ENCODE measurements around the gene ADGRF3. TPM values are rescaled to one million over a fixed set of nuclear protein-coding genes. Genes with fewer than 3 reads are reported as not detected.
A peak's percentile ranks its signal among the peaks of the same experiment; 100 is the strongest.

Gene ADGRF3
- polyA plus RNA-seq, 2 donors: 0.11 to 0.12 TPM

GRCh38 chr2:26295511-26295910 lies 51.1 kb downstream of the ADGRF3 start:
- WGBS, 2 donors: 74 to 88% methylated on average over 1 of the region's 1 CpG

GRCh38 chr2:26292646-26293045 lies 53.9 kb downstream of the ADGRF3 start:
- no peak overlapping the region for H3K27ac ChIP-seq (ENCODE audit: low read depth in 2 of 2, low read length in 1 of 2)
- no peaks in the 10 kb centered on the region for H3K4me1 ChIP-seq (ENCODE audit: control insufficient read depth in 2 of 2, insufficient read depth in 2 of 2, low read length in 1 of 2)
- H3K4me3 ChIP-seq (ENCODE audit: low read depth in 1 of 2, low read length in 2 of 2): no peak overlapping the region
- no peaks in the 10 kb centered on the region for H3K9me3 ChIP-seq (ENCODE audit: control insufficient read depth in 2 of 2, insufficient read depth in 1 of 2, low read depth in 1 of 2, low read length in 1 of 2)
- peaks cover 2% of the 10 kb centered on the region in 2 donors for H3K36me3 ChIP-seq (ENCODE audit: control insufficient read depth in 2 of 2, insufficient read depth in 2 of 2, low read length in 1 of 2)
- WGBS, 2 donors: 35 to 59% methylated on average over 6 of the region's 6 CpGs
- no peaks in the 10 kb centered on the region for H3K27me3 ChIP-seq (ENCODE audit: control insufficient read depth in 1 of 2, insufficient read depth in 2 of 2, low read length in 2 of 2)

More at GRCh38 chr2:26295511-26295910, 51.1 kb downstream of the ADGRF3 start:
- Histone ChIP-seq H3K4me1 (ENCODE audit: control insufficient read depth in 2 of 2, insufficient read depth in 2 of 2, low read length in 1 of 2) (peaks cover 0 to 7% of the 10 kb centered on the region in 2 donors), H3K27ac (ENCODE audit: low read depth in 2 of 2, low read length in 1 of 2) (no peak overlapping the region), H3K27me3 (ENCODE audit: control insufficient read depth in 1 of 2, insufficient read depth in 2 of 2, low read length in 2 of 2) (no peaks in the 10 kb centered on the region), H3K4me3 (ENCODE audit: low read depth in 1 of 2, low read length in 2 of 2) (no peak overlapping the region), H3K9me3 (ENCODE audit: control insufficient read depth in 2 of 2, insufficient read depth in 1 of 2, low read depth in 1 of 2, low read length in 1 of 2) (no peaks in the 10 kb centered on the region), H3K36me3 (ENCODE audit: control insufficient read depth in 2 of 2, insufficient read depth in 2 of 2, low read length in 1 of 2) (no peaks in the 10 kb centered on the region)

- H3K4me1 ChIP-seq (ENCODE audit: control insufficient read depth in 2 of 2, insufficient read depth in 2 of 2, low read length in 1 of 2): no peaks in the 10 kb centered on the region
- H3K27ac ChIP-seq (ENCODE audit: low read depth in 2 of 2, low read length in 1 of 2): no peak overlapping the region
- H3K36me3 ChIP-seq (ENCODE audit: control insufficient read depth in 2 of 2, insufficient read depth in 2 of 2, low read length in 1 of 2): peaks cover 5% of the 10 kb centered on the region in 2 donors
- no peaks in the 10 kb centered on the region for H3K27me3 ChIP-seq (ENCODE audit: control insufficient read depth in 1 of 2, insufficient read depth in 2 of 2, low read length in 2 of 2)
- WGBS, 2 donors: 55 to 80% methylated on average over 1 of the region's 1 CpG
- H3K4me3 ChIP-seq (ENCODE audit: low read depth in 1 of 2, low read length in 2 of 2): no peak overlapping the region
- H3K9me3 ChIP-seq (ENCODE audit: control insufficient read depth in 2 of 2, insufficient read depth in 1 of 2, low read depth in 1 of 2, low read length in 1 of 2): no peaks in the 10 kb centered on the region
These were observed 56.6 kb downstream of the ADGRF3 start for GRCh38 chr2:26290001-26290400.

- Histone ChIP-seq H3K4me1 (ENCODE audit: control insufficient read depth in 2 of 2, insufficient read depth in 2 of 2, low read length in 1 of 2) (no peaks in the 10 kb centered on the region), H3K27me3 (ENCODE audit: control insufficient read depth in 1 of 2, insufficient read depth in 2 of 2, low read length in 2 of 2) (no peaks in the 10 kb centered on the region), H3K4me3 (ENCODE audit: low read depth in 1 of 2, low read length in 2 of 2) (no peak overlapping the region), H3K36me3 (ENCODE audit: control insufficient read depth in 2 of 2, insufficient read depth in 2 of 2, low read length in 1 of 2) (peaks cover 5% of the 10 kb centered on the region in 2 donors), H3K9me3 (ENCODE audit: control insufficient read depth in 2 of 2, insufficient read depth in 1 of 2, low read depth in 1 of 2, low read length in 1 of 2) (no peaks in the 10 kb centered on the region), H3K27ac (ENCODE audit: low read depth in 2 of 2, low read length in 1 of 2) (no peak overlapping the region)
- WGBS, 2 donors: 96 to 97% methylated on average over 3 of the region's 3 CpGs
These were observed 60.7 kb downstream of the ADGRF3 start for GRCh38 chr2:26285931-26286330.

- Histone ChIP-seq H3K27ac (ENCODE audit: low read depth in 2 of 2, low read length in 1 of 2) (no peak overlapping the region), H3K4me1 (ENCODE audit: control insufficient read depth in 2 of 2, insufficient read depth in 2 of 2, low read length in 1 of 2) (no peaks in the 10 kb centered on the region), H3K9me3 (ENCODE audit: control insufficient read depth in 2 of 2, insufficient read depth in 1 of 2, low read depth in 1 of 2, low read length in 1 of 2) (no peaks in the 10 kb centered on the region), H3K27me3 (ENCODE audit: control insufficient read depth in 1 of 2, insufficient read depth in 2 of 2, low read length in 2 of 2) (no peaks in the 10 kb centered on the region), H3K4me3 (ENCODE audit: low read depth in 1 of 2, low read length in 2 of 2) (no peak overlapping the region), H3K36me3 (ENCODE audit: control insufficient read depth in 2 of 2, insufficient read depth in 2 of 2, low read length in 1 of 2) (peaks cover 2 to 6% of the 10 kb centered on the region in 2 donors)
- WGBS, 2 donors: 77 to 90% methylated on average over 3 of the region's 3 CpGs
These were observed 62.5 kb downstream of the ADGRF3 start for GRCh38 chr2:26284132-26284531.

GRCh38 chr2:26283606-26284005 lies 63.0 kb downstream of the ADGRF3 start:
- 88 to 91% methylated on average over 2 of the region's 2 CpGs for WGBS, 2 donors
- Histone ChIP-seq H3K4me1 (ENCODE audit: control insufficient read depth in 2 of 2, insufficient read depth in 2 of 2, low read length in 1 of 2) (no peaks in the 10 kb centered on the region), H3K4me3 (ENCODE audit: low read depth in 1 of 2, low read length in 2 of 2) (no peak overlapping the region), H3K36me3 (ENCODE audit: control insufficient read depth in 2 of 2, insufficient read depth in 2 of 2, low read length in 1 of 2) (peaks cover 2 to 9% of the 10 kb centered on the region in 2 donors), H3K27me3 (ENCODE audit: control insufficient read depth in 1 of 2, insufficient read depth in 2 of 2, low read length in 2 of 2) (no peaks in the 10 kb centered on the region), H3K27ac (ENCODE audit: low read depth in 2 of 2, low read length in 1 of 2) (no peak overlapping the region), H3K9me3 (ENCODE audit: control insufficient read depth in 2 of 2, insufficient read depth in 1 of 2, low read depth in 1 of 2, low read length in 1 of 2) (no peaks in the 10 kb centered on the region)

- H3K4me1 ChIP-seq (ENCODE audit: control insufficient read depth in 2 of 2, insufficient read depth in 2 of 2, low read length in 1 of 2): no peaks in the 10 kb centered on the region
- 56 to 58% methylated on average over 2 of the region's 2 CpGs for WGBS, 2 donors
- H3K27me3 ChIP-seq (ENCODE audit: control insufficient read depth in 1 of 2, insufficient read depth in 2 of 2, low read length in 2 of 2): no peaks in the 10 kb centered on the region
- no peak overlapping the region for H3K27ac ChIP-seq (ENCODE audit: low read depth in 2 of 2, low read length in 1 of 2)
- H3K9me3 ChIP-seq (ENCODE audit: control insufficient read depth in 2 of 2, insufficient read depth in 1 of 2, low read depth in 1 of 2, low read length in 1 of 2): no peaks in the 10 kb centered on the region
- peaks cover 2 to 10% of the 10 kb centered on the region in 2 donors for H3K36me3 ChIP-seq (ENCODE audit: control insufficient read depth in 2 of 2, insufficient read depth in 2 of 2, low read length in 1 of 2)
- H3K4me3 ChIP-seq (ENCODE audit: low read depth in 1 of 2, low read length in 2 of 2): no peak overlapping the region
These were observed 65.4 kb downstream of the ADGRF3 start for GRCh38 chr2:26281226-26281625.

- Histone ChIP-seq H3K4me1 (ENCODE audit: control insufficient read depth in 2 of 2, insufficient read depth in 2 of 2, low read length in 1 of 2) (no peaks in the 10 kb centered on the region), H3K9me3 (ENCODE audit: control insufficient read depth in 2 of 2, insufficient read depth in 1 of 2, low read depth in 1 of 2, low read length in 1 of 2) (no peaks in the 10 kb centered on the region), H3K27me3 (ENCODE audit: control insufficient read depth in 1 of 2, insufficient read depth in 2 of 2, low read length in 2 of 2) (no peaks in the 10 kb centered on the region), H3K4me3 (ENCODE audit: low read depth in 1 of 2, low read length in 2 of 2) (no peak overlapping the region), H3K27ac (ENCODE audit: low read depth in 2 of 2, low read length in 1 of 2) (no peak overlapping the region), H3K36me3 (ENCODE audit: control insufficient read depth in 2 of 2, insufficient read depth in 2 of 2, low read length in 1 of 2) (peaks cover 0 to 8% of the 10 kb centered on the region in 2 donors)
- 92 to 94% methylated on average over 3 of the region's 3 CpGs for WGBS, 2 donors
These were observed 66.7 kb downstream of the ADGRF3 start for GRCh38 chr2:26279886-26280285.

GRCh38 chr2:26276484-26277227 lies 69.9 kb downstream of the ADGRF3 start:
- Histone ChIP-seq H3K9me3 (ENCODE audit: control insufficient read depth in 2 of 2, insufficient read depth in 1 of 2, low read depth in 1 of 2, low read length in 1 of 2) (no peaks in the 10 kb centered on the region), H3K36me3 (ENCODE audit: control insufficient read depth in 2 of 2, insufficient read depth in 2 of 2, low read length in 1 of 2) (peaks cover 0 to 8% of the 10 kb centered on the region in 2 donors), H3K27ac (ENCODE audit: low read depth in 2 of 2, low read length in 1 of 2) (no peak overlapping the region), H3K4me3 (ENCODE audit: low read depth in 1 of 2, low read length in 2 of 2) (no peak overlapping the region), H3K27me3 (ENCODE audit: control insufficient read depth in 1 of 2, insufficient read depth in 2 of 2, low read length in 2 of 2) (no peaks in the 10 kb centered on the region), H3K4me1 (ENCODE audit: control insufficient read depth in 2 of 2, insufficient read depth in 2 of 2, low read length in 1 of 2) (no peaks in the 10 kb centered on the region)
- WGBS, 2 donors: 89 to 92% methylated on average over 4 of the region's 4 CpGs

GRCh38 chr2:26274058-26274613 lies 72.5 kb downstream of the ADGRF3 start:
- H3K27ac ChIP-seq (ENCODE audit: low read depth in 2 of 2, low read length in 1 of 2): peak overlapping the region; percentile 71 to 80
- H3K9me3 ChIP-seq (ENCODE audit: control insufficient read depth in 2 of 2, insufficient read depth in 1 of 2, low read depth in 1 of 2, low read length in 1 of 2): no peaks in the 10 kb centered on the region
- H3K4me3 ChIP-seq (ENCODE audit: low read depth in 1 of 2, low read length in 2 of 2): no peak overlapping the region
- WGBS, 2 donors: 19 to 20% methylated on average over 5 of the region's 5 CpGs
- no peaks in the 10 kb centered on the region for H3K4me1 ChIP-seq (ENCODE audit: control insufficient read depth in 2 of 2, insufficient read depth in 2 of 2, low read length in 1 of 2)
- H3K27me3 ChIP-seq (ENCODE audit: control insufficient read depth in 1 of 2, insufficient read depth in 2 of 2, low read length in 2 of 2): no peaks in the 10 kb centered on the region
- peaks cover 0 to 5% of the 10 kb centered on the region in 2 donors for H3K36me3 ChIP-seq (ENCODE audit: control insufficient read depth in 2 of 2, insufficient read depth in 2 of 2, low read length in 1 of 2)

Data from esophagus (tissue), 2 donors.